Endometrium (tissue), 2 donors: Measurements from ENCODE around the gene LRRC8D.
"Not testable (repeated sequence)": the region's sequence is repeated elsewhere in the genome, so short reads cannot be mapped to it uniquely, and the experiment has no call there.

Source experiments
- FAIRE-seq: peaks from 2 replicates; lab custom pipeline; 2012; peaks lifted over from hg19 to GRCh38; lab: Jason Lieb, UNC
- donor health status: control.
- donor health status: control.

Gene LRRC8D

GRCh38 chr1:89820422-89821321 lies at the start of gene LRRC8D:
LRRC8D (plus strand) TSS chr1:89821032; CDS start chr1:89933069, 112,037 bp downstream.
- no peak for FAIRE-seq

DNA sequence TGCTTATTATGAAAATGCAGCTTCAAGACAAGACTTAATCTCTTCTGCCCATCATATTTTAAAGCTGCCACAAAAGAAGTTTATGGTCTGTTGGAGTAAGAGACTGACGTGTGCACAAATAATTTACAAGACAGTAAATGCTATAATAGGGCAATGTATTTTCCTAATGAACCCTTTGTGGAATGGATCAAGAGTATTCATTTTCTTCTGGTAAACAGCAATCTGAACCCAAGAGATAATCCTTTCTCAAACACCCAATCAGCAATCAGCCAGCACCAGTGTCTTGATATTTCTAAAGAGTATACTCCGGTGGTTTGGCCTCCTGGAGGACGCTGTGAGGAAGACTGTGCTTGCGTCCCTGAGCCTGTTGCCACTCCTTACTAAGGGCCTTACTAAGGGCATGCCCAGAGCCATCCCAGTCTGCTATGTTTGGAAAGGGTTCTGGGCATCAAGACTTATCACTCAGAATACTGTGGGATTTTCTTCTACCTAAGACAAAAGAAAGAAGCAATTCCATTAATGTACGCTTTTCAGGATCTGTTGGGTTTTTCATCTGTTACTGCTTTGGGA lies 48.8 kb upstream of the LRRC8D start:
- no peak for FAIRE-seq

DNA sequence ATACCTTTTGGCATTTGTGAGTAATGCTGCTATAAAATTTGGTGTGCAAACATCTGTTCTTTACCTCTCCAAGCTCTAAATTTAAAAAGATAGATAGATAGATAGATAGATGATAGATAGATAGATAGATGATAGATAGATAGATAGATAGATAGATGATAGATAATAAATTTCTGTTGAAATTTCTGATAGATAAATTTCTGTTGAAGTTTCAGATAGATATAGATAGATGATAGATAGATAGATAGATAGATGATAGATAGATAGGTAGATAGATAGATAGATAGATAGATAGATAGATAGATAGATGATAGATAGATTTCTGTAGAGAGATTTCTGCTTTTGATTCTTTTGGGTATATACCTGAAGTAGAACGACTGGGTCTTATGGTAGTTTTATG lies 44.7 kb upstream of the LRRC8D start:
- not testable (repeated sequence) for FAIRE-seq

- not testable (repeated sequence) for FAIRE-seq
Observed at GRCh38 chr1:89777271-89777670, 43.6 kb upstream of the LRRC8D start.

GRCh38 chr1:89779151-89779940 lies 41.5 kb upstream of the LRRC8D start:
- no peak for FAIRE-seq

GRCh38 chr1:89780721-89781120 lies 40.1 kb upstream of the LRRC8D start:
- no peak for FAIRE-seq

GRCh38 chr1:89781494-89782126 lies 39.2 kb upstream of the LRRC8D start:
- FAIRE-seq, result no peak

DNA sequence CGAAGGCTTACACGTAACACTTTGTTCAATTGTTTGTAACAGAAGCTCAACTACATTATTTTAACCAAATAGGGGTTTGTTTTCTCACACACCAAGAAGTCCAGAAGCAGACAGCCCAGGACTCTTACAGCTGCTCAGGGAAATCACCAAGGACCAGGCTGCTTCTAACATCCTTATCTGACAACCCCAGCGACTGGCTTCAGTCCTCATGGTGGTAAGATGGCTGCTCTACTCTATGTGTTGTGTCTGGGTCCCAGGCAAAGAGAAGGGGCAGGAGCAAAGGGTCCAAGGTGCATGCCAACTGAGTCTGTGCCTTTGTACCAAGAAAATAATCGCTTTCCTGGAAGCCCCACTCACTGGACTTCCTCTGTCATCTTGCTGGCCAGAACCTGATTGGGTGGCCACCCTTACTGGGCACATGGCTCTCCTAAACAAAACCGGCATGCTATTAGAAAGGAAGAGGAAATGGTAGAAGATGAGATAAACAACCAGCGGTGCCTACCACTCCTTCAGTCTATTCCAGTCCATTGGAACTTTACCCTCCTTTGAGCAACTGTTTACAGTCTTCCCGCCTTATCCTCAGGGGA lies 34.1 kb upstream of the LRRC8D start:
- FAIRE-seq, result no peak

- no peak for FAIRE-seq
Observed at GRCh38 chr1:89790592-89790991, 30.2 kb upstream of the LRRC8D start.

GRCh38 chr1:89791064-89791726 lies 29.6 kb upstream of the LRRC8D start:
- FAIRE-seq, result no peak

DNA sequence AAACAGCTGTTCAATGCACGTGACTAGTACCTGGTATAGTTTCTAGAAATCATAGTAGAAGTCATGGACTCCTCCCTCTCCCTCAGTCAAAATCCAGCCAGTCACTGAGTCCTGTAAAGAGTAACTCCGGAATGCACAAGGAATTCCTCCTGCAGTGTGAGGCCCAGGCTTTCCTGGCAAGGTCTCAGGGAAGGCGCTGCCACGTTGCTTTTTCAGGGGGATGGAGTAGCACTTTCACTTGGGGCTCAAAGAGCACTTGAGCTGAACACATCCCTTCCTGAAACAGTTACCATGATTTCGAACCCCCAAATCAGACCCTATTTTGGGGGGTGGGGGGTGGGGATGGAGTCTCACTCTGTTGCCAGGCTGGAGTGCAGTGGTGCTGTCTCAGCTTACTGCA lies 26.4 kb upstream of the LRRC8D start:
- no peak for FAIRE-seq

DNA sequence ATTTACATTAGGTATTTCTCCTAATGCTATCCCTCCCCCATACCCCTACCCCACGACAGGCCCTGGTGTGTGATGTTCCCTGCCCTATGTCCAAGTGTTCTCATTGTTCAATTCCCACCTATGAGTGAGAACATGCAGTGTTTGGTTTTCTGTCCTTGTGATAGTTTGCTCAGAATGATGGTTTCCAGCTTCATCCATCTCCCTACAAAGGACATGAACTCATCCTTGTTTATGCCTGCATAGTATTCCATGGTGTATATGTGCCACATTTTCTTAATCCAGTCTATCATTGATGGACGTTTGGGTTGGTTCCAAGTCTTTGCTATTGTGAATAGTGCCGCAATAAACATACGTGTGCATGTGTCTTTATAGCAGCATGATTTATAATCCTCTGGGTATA lies 25.3 kb upstream of the LRRC8D start:
- not testable (repeated sequence) for FAIRE-seq

GRCh38 chr1:89797876-89798275 lies 23.0 kb upstream of the LRRC8D start:
- not testable (repeated sequence) for FAIRE-seq

DNA sequence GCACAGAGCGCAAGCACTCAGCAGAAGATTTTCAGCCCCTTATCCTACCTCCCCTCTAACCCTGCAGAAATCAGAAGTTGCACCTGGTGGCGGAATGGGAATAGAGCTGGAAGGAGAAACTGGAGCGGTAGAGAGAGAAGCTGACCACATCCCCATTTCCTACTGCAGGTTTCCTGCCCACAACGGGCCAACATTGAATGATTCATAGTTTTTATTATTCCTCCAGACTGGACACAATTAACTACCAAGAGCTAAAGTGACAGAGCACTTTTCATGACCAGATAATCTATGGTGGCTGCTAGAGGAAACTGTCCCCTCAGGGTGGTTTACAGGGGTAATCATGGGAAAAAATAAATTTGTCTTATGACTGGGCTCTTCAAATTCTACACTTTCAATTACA lies 21.3 kb upstream of the LRRC8D start:
- FAIRE-seq, result no peak

DNA sequence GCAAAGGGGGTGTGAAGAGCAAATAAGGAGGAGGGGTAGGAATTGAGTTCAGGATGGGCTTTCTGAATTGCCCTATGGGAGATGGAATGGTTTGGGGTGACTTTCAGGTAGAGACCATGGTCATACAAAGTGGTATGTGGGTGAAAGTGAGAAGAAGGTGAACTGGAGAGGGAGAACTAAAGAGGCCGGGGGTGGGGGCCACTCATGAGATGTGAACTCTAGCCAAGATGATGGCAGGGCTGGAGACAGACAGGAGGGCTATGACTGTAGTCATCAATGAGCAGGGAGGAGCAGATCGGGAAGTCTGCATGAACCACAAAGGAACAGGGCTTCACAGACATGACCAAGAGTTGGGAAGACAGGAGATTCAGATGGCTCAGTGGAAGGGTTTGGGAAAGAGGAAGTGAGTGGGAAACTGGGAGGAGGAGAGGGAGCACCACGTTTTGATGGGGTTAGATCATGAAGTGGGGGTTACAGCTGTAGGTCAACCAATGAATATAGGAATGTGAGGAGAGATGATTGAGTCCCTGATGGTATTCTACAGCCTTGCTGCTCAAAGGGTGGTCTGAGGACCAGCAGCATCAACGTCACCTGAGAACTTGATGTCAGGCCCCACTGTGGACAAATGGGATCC lies 20.7 kb upstream of the LRRC8D start:
- FAIRE-seq, result no peak

- FAIRE-seq, result no peak
Observed at GRCh38 chr1:89800718-89801117, 20.1 kb upstream of the LRRC8D start.

DNA sequence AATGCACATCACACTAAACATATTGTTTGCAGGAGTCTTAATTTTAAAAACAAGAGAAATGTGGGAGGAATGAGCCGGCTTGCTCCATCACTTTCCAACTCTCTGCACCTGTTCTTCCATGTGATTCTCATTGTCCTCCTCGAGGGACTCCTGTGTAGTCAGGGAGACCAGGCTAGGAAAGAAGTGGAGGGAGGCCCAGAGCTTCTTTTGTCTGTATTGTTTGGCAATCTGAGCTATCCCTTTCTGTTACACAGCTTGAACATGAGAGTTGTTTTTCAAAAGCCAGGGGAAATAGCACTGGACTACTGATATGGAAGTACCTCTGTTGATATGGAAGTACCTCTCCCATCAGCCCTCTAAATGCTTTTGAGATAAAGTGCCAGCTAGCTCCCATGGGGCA lies 18.8 kb upstream of the LRRC8D start:
- FAIRE-seq, result no peak

- no peak for FAIRE-seq
Observed at GRCh38 chr1:89802841-89803240, 18.0 kb upstream of the LRRC8D start.

DNA sequence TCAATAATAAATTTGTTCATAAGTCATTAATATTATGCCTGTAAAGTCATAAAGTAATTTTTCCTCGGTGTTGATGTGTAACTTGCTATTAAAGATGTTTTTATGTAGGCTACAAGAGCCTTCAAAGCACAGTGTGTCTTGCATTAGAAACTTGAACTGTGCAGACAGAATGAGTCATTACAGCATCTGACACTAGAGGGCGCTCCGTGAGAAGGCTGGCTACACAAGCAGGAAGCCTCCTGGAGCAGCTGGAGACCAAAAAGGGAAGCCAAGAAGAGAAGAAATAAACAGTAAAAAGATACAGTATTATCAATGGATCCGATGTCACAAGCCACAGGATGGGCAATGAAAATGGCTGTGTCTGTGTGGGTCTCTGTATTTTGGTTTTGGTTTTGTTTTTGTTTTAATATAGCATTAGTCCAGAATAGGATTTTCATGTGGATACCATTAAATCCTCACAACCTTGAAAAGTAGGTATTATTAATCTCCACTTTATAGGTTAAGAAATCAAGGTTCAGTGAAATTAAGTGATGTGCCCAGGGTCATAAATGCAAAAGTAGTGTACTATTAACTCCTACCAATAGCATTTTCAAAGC lies 16.1 kb upstream of the LRRC8D start:
- peak; percentile 51 for FAIRE-seq

DNA sequence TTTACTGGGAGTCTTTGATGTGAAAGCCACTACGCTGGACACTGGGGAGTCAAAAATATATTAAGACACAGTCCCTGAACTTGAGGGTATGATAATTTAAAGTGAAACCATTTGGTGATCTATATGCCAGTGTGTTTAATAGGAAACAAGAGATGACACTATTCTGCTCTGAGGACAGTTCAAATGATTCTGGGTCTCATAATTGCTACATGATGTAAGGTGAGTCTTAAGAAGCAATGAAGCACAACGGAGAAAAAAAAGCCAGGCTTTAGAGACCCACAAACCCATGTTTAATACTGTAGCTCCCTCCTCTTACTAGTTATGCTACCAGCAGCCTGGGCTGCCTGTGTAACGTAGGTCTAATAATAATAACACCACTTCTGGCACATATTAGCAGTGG lies 14.2 kb upstream of the LRRC8D start:
- no peak for FAIRE-seq

DNA sequence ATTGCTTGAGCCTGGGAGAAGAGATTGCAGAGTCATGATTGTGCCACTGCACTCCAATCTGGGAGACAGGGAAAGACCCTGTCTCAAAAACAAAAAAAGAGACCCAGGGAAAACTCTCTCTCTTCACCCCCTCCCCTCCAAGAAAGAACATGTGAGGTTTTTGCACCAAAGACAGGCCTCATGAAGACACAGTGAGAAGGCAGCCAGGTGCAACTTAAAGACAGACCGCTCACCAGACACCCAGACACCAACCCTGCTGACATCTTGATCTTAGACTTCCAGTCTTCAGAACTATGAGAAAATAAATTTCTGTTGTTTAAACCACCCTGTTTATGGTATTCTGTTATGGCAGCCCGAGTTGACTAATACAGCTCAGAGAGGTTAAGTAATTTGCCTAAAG lies 13.3 kb upstream of the LRRC8D start:
- no peak for FAIRE-seq
